ENCODE results near the gene THAP3.
A peak's percentile ranks its signal among the peaks of the same experiment; 100 is the strongest.

The THAP3 gene

GRCh38 chr1:6619045-6619444 lies 5.6 kb upstream of the THAP3 start:
- TF ChIP-seq CTCF (IDR thresholded peaks at IDR 0.05): no peak
- H3K27ac Mint-ChIP-seq: no peak overlapping the region
- no peak for DNase-seq
- no peak overlapping the region for H3K4me3 Mint-ChIP-seq
- H3K36me3 Mint-ChIP-seq (ENCODE audit: low read depth): peaks cover 50% of the 10 kb centered on the region
- no peaks in the 10 kb centered on the region for H3K27me3 Mint-ChIP-seq (ENCODE audit: low read depth, poor library complexity)
- H3K9me3 Mint-ChIP-seq: no peaks in the 10 kb centered on the region
- peaks cover 38% of the 10 kb centered on the region for H3K4me1 Mint-ChIP-seq

- no peak for DNase-seq
- Mint-ChIP-seq H3K9me3 (no peaks in the 10 kb centered on the region), H3K4me1 (peaks cover 45% of the 10 kb centered on the region), H3K36me3 (ENCODE audit: low read depth) (peaks cover 55% of the 10 kb centered on the region), H3K27me3 (ENCODE audit: low read depth, poor library complexity) (no peaks in the 10 kb centered on the region), H3K4me3 (no peak overlapping the region), H3K27ac (peak overlapping the region; percentile 91)
- no peak for TF ChIP-seq CTCF (IDR thresholded peaks at IDR 0.05)
These were observed 3.0 kb upstream of the THAP3 start for GRCh38 chr1:6621429-6622391.

- H3K4me3 Mint-ChIP-seq: no peak overlapping the region
- H3K27ac Mint-ChIP-seq: peak overlapping the region; percentile 91
- TF ChIP-seq CTCF (IDR thresholded peaks at IDR 0.05): no peak
- no peak for DNase-seq
- H3K36me3 Mint-ChIP-seq (ENCODE audit: low read depth): peaks cover 60% of the 10 kb centered on the region
- H3K4me1 Mint-ChIP-seq: peaks cover 46% of the 10 kb centered on the region
- H3K27me3 Mint-ChIP-seq (ENCODE audit: low read depth, poor library complexity): no peaks in the 10 kb centered on the region
- no peaks in the 10 kb centered on the region for H3K9me3 Mint-ChIP-seq
These were observed 2.1 kb upstream of the THAP3 start for GRCh38 chr1:6622396-6623152.

GRCh38 chr1:6623269-6623965 lies 1.3 kb upstream of the THAP3 start:
- Mint-ChIP-seq H3K27ac (peak overlapping the region; percentile 67), H3K27me3 (ENCODE audit: low read depth, poor library complexity) (no peaks in the 10 kb centered on the region), H3K36me3 (ENCODE audit: low read depth) (peaks cover 67% of the 10 kb centered on the region), H3K9me3 (no peaks in the 10 kb centered on the region), H3K4me3 (no peak overlapping the region), H3K4me1 (peaks cover 49% of the 10 kb centered on the region)
- no peak for TF ChIP-seq CTCF (IDR thresholded peaks at IDR 0.05)
- no peak for DNase-seq

GRCh38 chr1:6625584-6626149 lies 999 bp downstream of the THAP3 start:
- H3K36me3 Mint-ChIP-seq (ENCODE audit: low read depth): peaks cover 60% of the 10 kb centered on the region
- no peaks in the 10 kb centered on the region for H3K27me3 Mint-ChIP-seq (ENCODE audit: low read depth, poor library complexity)
- H3K9me3 Mint-ChIP-seq: no peaks in the 10 kb centered on the region
- H3K4me1 Mint-ChIP-seq: peaks cover 49% of the 10 kb centered on the region
- H3K27ac Mint-ChIP-seq: no peak overlapping the region
- no peak for DNase-seq
- no peak for TF ChIP-seq CTCF (IDR thresholded peaks at IDR 0.05)
- H3K4me3 Mint-ChIP-seq: peak overlapping the region; percentile 92

All from nephron progenitor cell (in vitro differentiated cells).